Measurements from ENCODE around the gene MAPRE2.
"Not testable (repeated sequence)": the region's sequence is repeated elsewhere in the genome, so short reads cannot be mapped to it uniquely, and the experiment has no call there.

Gene MAPRE2

DNA sequence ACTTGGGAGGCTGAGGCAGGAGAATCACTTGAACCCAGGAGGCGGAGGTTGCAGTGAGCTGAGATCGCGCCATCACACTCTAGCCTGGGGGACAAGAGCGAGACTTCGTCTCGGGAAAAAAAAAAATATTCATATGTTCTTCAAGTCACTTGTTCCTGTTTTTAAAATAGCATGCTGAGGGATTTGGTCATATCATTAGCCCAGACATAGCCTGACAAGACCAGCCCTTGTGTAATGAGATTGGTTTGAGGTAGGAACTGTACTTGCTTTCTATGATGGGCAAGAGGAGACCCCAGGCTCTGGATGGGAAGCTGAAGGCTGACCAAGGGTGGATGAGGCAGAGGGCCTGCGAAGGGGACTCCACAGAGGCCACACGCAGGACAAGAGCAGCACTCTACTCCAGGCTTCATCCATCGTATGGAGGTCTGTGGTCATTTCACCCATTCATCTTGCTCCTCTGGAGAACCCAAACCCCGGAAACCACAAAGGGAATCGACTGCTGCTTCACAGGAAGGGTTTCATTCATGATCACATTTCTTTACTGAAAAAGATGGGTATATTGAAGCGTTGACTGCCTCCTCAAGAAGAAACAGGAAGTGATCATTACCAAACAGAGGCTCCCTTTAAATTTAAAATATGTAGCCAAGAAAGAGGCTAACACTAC lies 112.5 kb downstream of the MAPRE2 start:
- DNase-seq (ENCODE audit: low read depth in 3 of 3): no peak

DNA sequence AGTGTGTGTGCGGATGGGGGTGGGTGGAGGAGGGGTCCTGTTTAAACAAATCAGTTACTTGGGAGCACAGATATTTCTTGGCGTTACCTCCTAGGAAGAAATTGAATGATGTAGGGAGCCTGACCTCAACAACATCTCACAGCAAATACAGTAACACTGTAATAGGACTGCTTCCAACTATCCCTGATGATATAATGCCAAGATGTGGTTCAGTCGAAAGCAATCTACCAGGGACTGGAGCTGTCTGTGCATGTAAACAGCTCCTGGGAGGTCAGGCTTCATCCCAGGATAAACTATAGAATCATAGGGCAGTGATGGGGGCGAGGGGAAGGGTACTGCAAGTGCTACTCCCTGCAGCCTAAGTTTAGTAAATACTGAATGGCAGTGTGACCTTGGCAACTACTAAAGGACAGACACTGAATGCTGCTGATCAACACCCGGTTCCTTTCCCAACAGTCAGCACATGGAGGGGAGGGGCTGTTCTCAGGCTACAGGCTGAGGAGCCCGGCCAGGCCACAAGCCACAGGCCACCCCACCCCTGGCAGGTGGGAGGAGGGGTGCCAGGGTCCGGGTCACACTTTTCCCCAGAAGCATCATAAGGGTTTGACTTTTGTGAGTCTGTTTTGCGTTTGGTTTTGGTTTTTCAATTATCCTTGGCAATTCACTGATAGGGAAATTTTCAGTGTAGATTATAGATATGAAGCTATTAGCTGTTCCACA lies 114.3 kb downstream of the MAPRE2 start:
- no peak for DNase-seq (ENCODE audit: low read depth in 3 of 3)

GRCh38 chr18:35157181-35157580 lies 116.0 kb downstream of the MAPRE2 start:
- no peak for DNase-seq (ENCODE audit: low read depth in 3 of 3)

GRCh38 chr18:35158728-35159450 lies 117.7 kb downstream of the MAPRE2 start:
- DNase-seq (ENCODE audit: low read depth in 3 of 3): no peak

- no peak for DNase-seq (ENCODE audit: low read depth in 3 of 3)
These were observed 118.6 kb downstream of the MAPRE2 start for GRCh38 chr18:35159782-35160181.

DNA sequence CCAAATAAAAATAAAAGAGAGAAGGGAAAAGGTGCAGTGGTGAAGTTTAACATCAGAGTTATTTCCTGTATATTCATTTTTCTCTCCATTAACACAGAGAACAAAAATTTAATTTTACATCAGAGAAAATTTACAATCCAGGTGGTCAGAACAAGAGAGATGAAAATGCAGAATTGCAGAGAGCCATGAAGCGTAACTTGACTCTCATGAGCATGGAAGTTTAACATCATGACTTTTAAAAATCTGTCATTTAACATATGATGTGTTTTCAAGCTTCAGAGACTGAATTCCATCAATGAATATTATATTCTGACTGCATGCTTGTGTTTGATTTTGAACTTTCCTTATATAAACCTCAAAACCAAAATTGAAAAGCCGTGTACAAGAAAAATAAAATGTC lies 120.3 kb downstream of the MAPRE2 start:
- DNase-seq (ENCODE audit: low read depth in 3 of 3): no peak

DNA sequence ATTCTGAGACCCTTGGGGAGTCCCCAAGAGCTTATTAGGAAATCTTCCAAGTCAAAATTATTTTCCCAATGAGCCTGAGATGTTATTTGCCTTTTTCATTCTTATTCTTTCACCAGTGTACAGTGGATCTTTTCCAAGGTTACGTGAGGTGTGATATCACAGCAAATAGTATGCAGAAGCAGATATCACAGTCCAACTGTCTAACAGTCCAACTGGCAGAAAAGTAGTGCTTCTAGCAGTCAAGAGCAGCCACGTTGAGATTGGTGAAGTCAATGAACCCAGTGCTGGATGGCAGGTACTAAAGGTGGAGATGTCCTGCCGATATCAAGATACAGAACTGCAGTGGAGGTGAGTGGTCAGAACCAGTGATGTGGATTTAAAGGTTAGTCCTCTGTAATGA lies 120.7 kb downstream of the MAPRE2 start:
- DNase-seq (ENCODE audit: low read depth in 3 of 3): no peak

GRCh38 chr18:35163014-35163539 lies 121.9 kb downstream of the MAPRE2 start:
- DNase-seq (ENCODE audit: low read depth in 3 of 3): no peak

DNA sequence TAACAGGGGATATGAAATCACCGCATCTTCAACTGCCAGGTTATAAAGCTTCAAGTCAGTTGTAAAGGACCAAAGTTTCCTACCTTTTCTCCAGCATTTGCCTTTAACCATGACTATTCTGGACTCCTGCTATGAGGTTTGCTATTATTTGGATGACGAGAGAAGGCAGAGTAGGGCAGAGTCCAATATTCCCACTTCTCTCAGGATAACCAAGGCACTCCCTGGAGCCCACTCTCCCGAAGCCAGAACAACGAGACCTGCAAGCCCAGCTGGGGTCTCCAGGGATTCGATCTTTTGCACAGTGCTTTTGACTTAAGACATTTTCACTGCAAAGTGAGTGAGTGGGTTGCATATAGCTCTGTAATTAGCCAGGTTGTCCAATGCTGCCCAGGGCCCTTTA lies 122.5 kb downstream of the MAPRE2 start:
- DNase-seq (ENCODE audit: low read depth in 3 of 3): no peak

GRCh38 chr18:35164133-35164532 lies 122.9 kb downstream of the MAPRE2 start:
- no peak for DNase-seq (ENCODE audit: low read depth in 3 of 3)

GRCh38 chr18:35167332-35167731 lies 126.1 kb downstream of the MAPRE2 start:
- no peak for DNase-seq (ENCODE audit: low read depth in 3 of 3)

GRCh38 chr18:35167857-35168256 lies 126.6 kb downstream of the MAPRE2 start:
- DNase-seq (ENCODE audit: low read depth in 3 of 3): no peak

- DNase-seq (ENCODE audit: low read depth in 3 of 3): not testable (repeated sequence)
These were observed 129.1 kb downstream of the MAPRE2 start for GRCh38 chr18:35170323-35170722.

GRCh38 chr18:35171315-35171987 lies 130.2 kb downstream of the MAPRE2 start:
- DNase-seq (ENCODE audit: low read depth in 3 of 3): no peak

GRCh38 chr18:35172009-35172408 lies 130.8 kb downstream of the MAPRE2 start:
- no peak for DNase-seq (ENCODE audit: low read depth in 3 of 3)

- no peak for DNase-seq (ENCODE audit: low read depth in 3 of 3)
These were observed 131.3 kb downstream of the MAPRE2 start for GRCh38 chr18:35172451-35173035.

- no peak for DNase-seq (ENCODE audit: low read depth in 3 of 3)
These were observed 133.0 kb downstream of the MAPRE2 start for GRCh38 chr18:35174093-35174731.

DNA sequence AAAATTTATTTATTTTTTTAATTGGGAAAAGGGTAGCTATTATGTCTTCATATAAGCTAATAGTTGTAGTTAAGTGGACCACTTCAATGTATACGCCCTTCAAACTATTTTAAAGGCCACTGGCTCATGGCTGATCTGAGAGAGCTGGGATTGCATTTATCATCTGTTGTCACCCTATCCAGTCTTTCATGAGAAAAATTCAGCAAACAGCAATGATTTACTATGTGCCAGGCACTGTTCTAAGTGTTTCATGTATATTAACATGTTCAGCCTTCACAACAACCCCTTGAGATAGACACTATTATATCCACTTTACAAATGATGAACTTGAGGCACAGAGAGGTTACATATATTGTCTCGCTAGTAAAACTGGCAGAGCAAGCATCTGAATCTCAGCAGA lies 133.5 kb downstream of the MAPRE2 start:
- no peak for DNase-seq (ENCODE audit: low read depth in 3 of 3)

GRCh38 chr18:35176925-35177324 lies 135.7 kb downstream of the MAPRE2 start:
- DNase-seq (ENCODE audit: low read depth in 3 of 3): no peak

GRCh38 chr18:35178260-35178659 lies 137.0 kb downstream of the MAPRE2 start:
- DNase-seq (ENCODE audit: low read depth in 3 of 3): no peak

GRCh38 chr18:35179906-35180305 lies 138.7 kb downstream of the MAPRE2 start:
- no peak for DNase-seq (ENCODE audit: low read depth in 3 of 3)

Data from stimulated activated CD4-positive, alpha-beta T cell treated with anti-CD3 and anti-CD28 coated beads, TNF-alpha, amount 100 ng/mL, for 24 hours (primary cell).